DMS 273 (cell line): ENCODE data around the gene TMEM131L.
"Not testable (repeated sequence)": the region's sequence is repeated elsewhere in the genome, so short reads cannot be mapped to it uniquely, and the experiment has no call there.

Experiments used
- DNase-seq: peaks from one replicate; lab custom pipeline; 2025; ENCODE audit not compliant: unreplicated experiment; lab: John Stamatoyannopoulos, UW

Gene TMEM131L

GRCh38 chr4:153497988-153498967, 32.1 kb downstream of the TMEM131L start:
- no peak for DNase-seq

- no peak for DNase-seq
These were observed 32.8 kb downstream of the TMEM131L start for GRCh38 chr4:153499005-153499404.

- no peak for DNase-seq
These were observed 35.4 kb downstream of the TMEM131L start for GRCh38 chr4:153501578-153501977.

GRCh38 chr4:153502584-153502983, 36.4 kb downstream of the TMEM131L start:
- DNase-seq: no peak

- no peak for DNase-seq
These were observed 40.5 kb downstream of the TMEM131L start for GRCh38 chr4:153506341-153507309.

- no peak for DNase-seq
These were observed 41.3 kb downstream of the TMEM131L start for GRCh38 chr4:153507310-153508073.

- not testable (repeated sequence) for DNase-seq
These were observed 43.1 kb downstream of the TMEM131L start for GRCh38 chr4:153509212-153509611.

- DNase-seq: no peak
These were observed 43.6 kb downstream of the TMEM131L start for GRCh38 chr4:153509724-153510123.

GRCh38 chr4:153510252-153511001, 44.3 kb downstream of the TMEM131L start:
- DNase-seq: no peak

GRCh38 chr4:153511104-153511503, 44.9 kb downstream of the TMEM131L start:
- DNase-seq: no peak

- no peak for DNase-seq
These were observed 46.1 kb downstream of the TMEM131L start for GRCh38 chr4:153512162-153512852.

- no peak for DNase-seq
These were observed 46.9 kb downstream of the TMEM131L start for GRCh38 chr4:153512952-153513500.

- DNase-seq: no peak
These were observed 47.4 kb downstream of the TMEM131L start for GRCh38 chr4:153513596-153513995.

GRCh38 chr4:153514001-153514526, 47.9 kb downstream of the TMEM131L start:
- DNase-seq: no peak

GRCh38 chr4:153514688-153515426, 48.7 kb downstream of the TMEM131L start:
- DNase-seq: no peak

GRCh38 chr4:153517159-153517558, 51.0 kb downstream of the TMEM131L start:
- DNase-seq: no peak

GRCh38 chr4:153518001-153518400, 51.8 kb downstream of the TMEM131L start:
- DNase-seq: no peak
